Chondrocyte (in vitro differentiated cells): ENCODE data around the gene NRXN3. TPM values are rescaled to one million over a fixed set of nuclear protein-coding genes. Genes with fewer than 3 reads are reported as not detected.

Source experiments
- DNase-seq: peaks from one replicate; pipeline ENCODE4 v3.0.0; 2021; ENCODE audit warnings: mixed read lengths, low spot score
- H3K27ac Mint-ChIP-seq: one replicate; pipeline ENCODE4 v1.8.0; 2021; ENCODE audit warnings: mild to moderate bottlenecking, moderate library complexity, mixed read lengths; ENCODE audit not compliant: unreplicated experiment
- H3K27me3 Mint-ChIP-seq: 2 replicates; pipeline ENCODE4 v1.8.0; 2021; ENCODE audit warnings: low read depth, mixed read lengths
- H3K36me3 Mint-ChIP-seq: 2 replicates; pipeline ENCODE4 v1.8.0; 2021; ENCODE audit warnings: low read depth, mixed read lengths
- H3K4me1 Mint-ChIP-seq: 2 replicates; pipeline ENCODE4 v1.8.0; 2021; ENCODE audit warnings: low read depth, mild to moderate bottlenecking, mixed read lengths
- H3K4me3 Mint-ChIP-seq: one replicate; pipeline ENCODE4 v1.8.0; 2021; ENCODE audit warnings: mild to moderate bottlenecking, moderate library complexity, mixed read lengths; ENCODE audit not compliant: unreplicated experiment
- H3K9me3 Mint-ChIP-seq: 2 replicates; pipeline ENCODE4 v1.8.0; 2021; ENCODE audit warnings: low read depth, mixed read lengths
- CTCF ChIP-seq: fragments of 200-600 bp; sonication (generic); IDR thresholded peaks from 2 replicates; pipeline ENCODE4 v1.5.0; 2021; ENCODE audit warnings: antibody characterized with exemption, mild to moderate bottlenecking, moderate library complexity
- total RNA-seq: library from RNA; stranded (reverse); gene quantifications from 3 replicates; pipeline ENCODE4 v1.2.1, GENCODE V29; 2021

The NRXN3 gene
- total RNA-seq, 1 donor from 2014 or later = 7.9 TPM

- no peak overlapping the region for H3K4me3 Mint-ChIP-seq
- H3K9me3 Mint-ChIP-seq = peaks cover 2% of the 10 kb centered on the region
- no peak for TF ChIP-seq CTCF
- DNase-seq = no peak
- no peak overlapping the region for H3K27ac Mint-ChIP-seq
- no peaks in the 10 kb centered on the region for H3K27me3 Mint-ChIP-seq
- no peaks in the 10 kb centered on the region for H3K4me1 Mint-ChIP-seq
- no peaks in the 10 kb centered on the region for H3K36me3 Mint-ChIP-seq
Measured at GRCh38 chr14:79904497-79904896, 1734.3 kb downstream of the NRXN3 start.

- Mint-ChIP-seq H3K9me3 (peaks cover 2% of the 10 kb centered on the region), H3K27ac (no peak overlapping the region), H3K36me3 (no peaks in the 10 kb centered on the region), H3K27me3 (no peaks in the 10 kb centered on the region), H3K4me3 (no peak overlapping the region), H3K4me1 (no peaks in the 10 kb centered on the region)
- TF ChIP-seq CTCF = no peak
- DNase-seq = no peak
Measured at GRCh38 chr14:79906994-79907393, 1736.8 kb downstream of the NRXN3 start.

GRCh38 chr14:79910086-79910485, 1739.9 kb downstream of the NRXN3 start:
- peaks cover 3% of the 10 kb centered on the region for H3K9me3 Mint-ChIP-seq
- no peaks in the 10 kb centered on the region for H3K27me3 Mint-ChIP-seq
- H3K27ac Mint-ChIP-seq = no peak overlapping the region
- DNase-seq = no peak
- H3K4me1 Mint-ChIP-seq = no peaks in the 10 kb centered on the region
- H3K4me3 Mint-ChIP-seq = no peak overlapping the region
- peaks cover 2% of the 10 kb centered on the region for H3K36me3 Mint-ChIP-seq
- TF ChIP-seq CTCF = no peak

- DNase-seq = no peak
- Mint-ChIP-seq H3K27ac (no peak overlapping the region), H3K4me3 (no peak overlapping the region), H3K36me3 (peaks cover 2% of the 10 kb centered on the region), H3K4me1 (no peaks in the 10 kb centered on the region), H3K9me3 (peaks cover 3% of the 10 kb centered on the region), H3K27me3 (no peaks in the 10 kb centered on the region)
- no peak for TF ChIP-seq CTCF
Measured at GRCh38 chr14:79911744-79912143, 1741.6 kb downstream of the NRXN3 start.

- no peak overlapping the region for H3K27ac Mint-ChIP-seq
- DNase-seq = no peak
- H3K36me3 Mint-ChIP-seq = peaks cover 2% of the 10 kb centered on the region
- H3K9me3 Mint-ChIP-seq = peaks cover 11% of the 10 kb centered on the region
- peaks cover 4% of the 10 kb centered on the region for H3K27me3 Mint-ChIP-seq
- H3K4me1 Mint-ChIP-seq = no peaks in the 10 kb centered on the region
- H3K4me3 Mint-ChIP-seq = no peak overlapping the region
- no peak for TF ChIP-seq CTCF
Measured at GRCh38 chr14:79914595-79914994, 1744.4 kb downstream of the NRXN3 start.
